HepG2 (cell line): ENCODE results near the gene CHPF. TPM values are rescaled to one million over a fixed set of nuclear protein-coding genes. Genes with fewer than 3 reads are reported as not detected.

Source experiments
- ATM ChIP-seq: fragments of 450-650 bp; IDR thresholded peaks from 2 replicates; pipeline ENCODE4 v1.7.1; 2017; ENCODE audit warnings: mild to moderate bottlenecking, borderline replicate concordance
- BRCA1 ChIP-seq: sonication (generic); formaldehyde crosslinking; IDR thresholded peaks from 2 replicates; pipeline ENCODE4 v1.4.0; 2020; ENCODE audit warnings: missing genetic modification reagents
- EHMT2 ChIP-seq: fragments of 200-600 bp; sonication (generic); IDR thresholded peaks from 2 replicates; pipeline ENCODE4 v1.7.0; 2017; ENCODE audit warnings: antibody characterized with exemption, low read depth, low read length, borderline replicate concordance
- FOXA3 ChIP-seq: IDR thresholded peaks from 2 replicates; pipeline ENCODE4 v1.6.1; 2016; ENCODE audit warnings: missing genetic modification reagents, missing compliant biosample characterization
- HMGXB3 ChIP-seq: sonication (generic); formaldehyde crosslinking; IDR thresholded peaks from 2 replicates; pipeline ENCODE4 v1.4.0; 2020; ENCODE audit warnings: missing genetic modification reagents, borderline replicate concordance
- LCORL ChIP-seq, 2 experiments: fragments of 450-650 bp in 1 of 2; sonication (generic) in 1 of 2; formaldehyde crosslinking in 1 of 2; IDR thresholded peaks; 2 replicates each; pipeline versions ENCODE4 v1.5.0 to v1.6.1; 2017 to 2020; ENCODE audit warnings: antibody characterized with exemption in 1 of 2, missing genetic modification reagents in 1 of 2
- MYNN ChIP-seq: sonication (generic); formaldehyde crosslinking; IDR thresholded peaks from 2 replicates; pipeline ENCODE4 v1.4.0; 2020; ENCODE audit warnings: mild to moderate bottlenecking, low read depth, missing genetic modification reagents
- RCOR2 ChIP-seq: IDR thresholded peaks from 2 replicates; pipeline ENCODE4 v1.6.1; 2016; ENCODE audit warnings: missing biosample characterization, missing genetic modification reagents
- RXRB ChIP-seq: IDR thresholded peaks from 2 replicates; pipeline ENCODE4 v1.6.1; 2016; ENCODE audit warnings: borderline replicate concordance, missing genetic modification reagents, missing compliant biosample characterization
- SMC3 ChIP-seq: IDR thresholded peaks from 2 replicates; pipeline ENCODE4 v1.6.1; 2011; ENCODE audit warnings: low read length, improper control_type of control experiment
- TEAD3 ChIP-seq: optimal IDR thresholded peaks from 2 replicates; pipeline ENCODE3; 2016; ENCODE audit warnings: borderline replicate concordance
- TFDP2 ChIP-seq: sonication (generic); formaldehyde crosslinking; IDR thresholded peaks from 2 replicates; pipeline ENCODE4 v1.4.0; 2020; ENCODE audit warnings: missing genetic modification reagents
- ZNF12 ChIP-seq: sonication (generic); formaldehyde crosslinking; IDR thresholded peaks from 2 replicates; pipeline ENCODE4 v1.5.0; 2020; ENCODE audit warnings: missing genetic modification reagents
- ZNF234 ChIP-seq: sonication (generic); formaldehyde crosslinking; conservative IDR thresholded peaks from 2 replicates; pipeline ENCODE4 v1.5.1; 2020; ENCODE audit warnings: mild to moderate bottlenecking, missing genetic modification reagents
- ZNF260 ChIP-seq: sonication (generic); formaldehyde crosslinking; IDR thresholded peaks from 2 replicates; pipeline ENCODE4 v1.4.0; 2020; ENCODE audit warnings: missing genetic modification reagents, low read depth, mild to moderate bottlenecking, borderline replicate concordance
- ZNF292 ChIP-seq: sonication (generic); formaldehyde crosslinking; IDR thresholded peaks from 2 replicates; pipeline ENCODE4 v1.8.1; 2022; ENCODE audit warnings: mild to moderate bottlenecking, low read depth, missing genetic modification reagents, borderline replicate concordance
- ZNF451 ChIP-seq: sonication (generic); formaldehyde crosslinking; IDR thresholded peaks from 2 replicates; pipeline ENCODE4 v1.5.0; 2020; ENCODE audit warnings: mild to moderate bottlenecking, missing genetic modification reagents
- ZNF576 ChIP-seq: sonication (generic); formaldehyde crosslinking; IDR thresholded peaks from 2 replicates; pipeline ENCODE4 v1.4.0; 2020; ENCODE audit warnings: mild to moderate bottlenecking, missing genetic modification reagents
- ZNF678 ChIP-seq: sonication (generic); formaldehyde crosslinking; IDR thresholded peaks from 2 replicates; pipeline ENCODE4 v1.4.0; 2020; ENCODE audit warnings: mild to moderate bottlenecking, missing genetic modification reagents
- ZNF709 ChIP-seq: sonication (generic); formaldehyde crosslinking; IDR thresholded peaks from 2 replicates; pipeline ENCODE4 v1.5.0; 2020; ENCODE audit warnings: mild to moderate bottlenecking, missing genetic modification reagents
- ZNF784 ChIP-seq: sonication (generic); formaldehyde crosslinking; IDR thresholded peaks from 2 replicates; pipeline ENCODE4 v1.5.1; 2020; ENCODE audit warnings: missing genetic modification reagents, mild to moderate bottlenecking, borderline replicate concordance
- ZNF800 ChIP-seq: sonication (generic); formaldehyde crosslinking; IDR thresholded peaks from 2 replicates; pipeline ENCODE4 v1.4.0; 2020; ENCODE audit warnings: missing genetic modification reagents
- polyA plus RNA-seq, 8 experiments: library from polyadenylated mRNA; depleted of rRNA in 3 of 8; stranded (reverse) in 7 of 8; unstranded in 1 of 8; fragments of >200 nt; fragmentation: Illumina TruSeq in 4 of 8; extraction: Trizol in 4 of 8; gene quantifications; 2 replicates each; pipeline versions ENCODE4 v1.2.1 to v1.2.3, GENCODE V29; 2011 to 2016; ENCODE audit warnings: low read depth in 4 of 8, missing spikeins in 1 of 8, mixed read lengths in 1 of 8; ENCODE audit not compliant: insufficient read depth in 1 of 8
- total RNA-seq, 5 experiments: library from RNA; depleted of rRNA; stranded (reverse); fragments of >200 nt; fragmentation: Illumina TruSeq; extraction: Trizol; gene quantifications; 2 replicates each; pipeline ENCODE4 v1.2.3, GENCODE V29; 2016; ENCODE audit warnings: low read depth in 1 of 5

The CHPF gene
- total and polyA plus RNA-seq, 2 of the 13 experiments (the other 11 are each of a cell fraction or from before 2014, with no cell fraction given), result 79.6 to 111 TPM

- TF ChIP-seq FOXA3 (CRISPR knock-in tag), result peak; percentile 60; the same call in 1 of the 2 replicates
- no peak for TF ChIP-seq EHMT2
- peak; percentile 57; the same call in 1 of the 2 replicates for TF ChIP-seq SMC3
- TF ChIP-seq ZNF576, result peak; percentile 86; the same call in 1 of the 2 replicates
- TF ChIP-seq RCOR2 (CRISPR knock-in tag), result no peak
- TF ChIP-seq ZNF451 (CRISPR knock-in tag), result peak; percentile 91
- peak; percentile 63 for TF ChIP-seq ZNF12 (CRISPR knock-in tag)
- no peak for TF ChIP-seq ZNF292
- no peak for TF ChIP-seq ZNF260 (CRISPR knock-in tag)
- peak; percentile 67 for TF ChIP-seq TEAD3 (CRISPR knock-in tag)
- peak; percentile 88; the same call in 1 of the 2 replicates for TF ChIP-seq ZNF678 (CRISPR knock-in tag)
- no peak for TF ChIP-seq ZNF784 (CRISPR knock-in tag)
- TF ChIP-seq TFDP2 (CRISPR knock-in tag), result no peak
- no peak for TF ChIP-seq MYNN (CRISPR knock-in tag)
- no peak for TF ChIP-seq ATM
- peak; percentile 50; the same call in 1 of the 2 replicates for TF ChIP-seq HMGXB3
- TF ChIP-seq ZNF800, result peak; percentile 86; the same call in 1 of the 2 replicates
- TF ChIP-seq RXRB (CRISPR knock-in tag), result peak; percentile 52; the same call in 1 of the 2 replicates
- no peak for TF ChIP-seq LCORL (IDR thresholded peaks at IDR 0.05)
- TF ChIP-seq LCORL (CRISPR knock-in tag; IDR thresholded peaks at IDR 0.05), result peak; percentile 89
- peak; percentile 91 for TF ChIP-seq ZNF709
- TF ChIP-seq ZNF234 (CRISPR knock-in tag), result no peak
- 0 out of 2 replicates have a peak, but pooled peaks have one; percentile 63 for TF ChIP-seq BRCA1 (CRISPR knock-in tag)
These were observed 1.9 kb downstream of the CHPF start (continued) for GRCh38 chr2:219541611-219542180.
